Prostate gland (tissue), 2 donors: ENCODE data around the gene ITIH1.

ENCODE experiments used
- POLR2A ChIP-seq: fragments of 450-650 bp; IDR thresholded peaks from one replicate; pipeline ENCODE4 v1.6.1; 2016; ENCODE audit warnings: antibody characterized with exemption, mild to moderate bottlenecking
- TF ChIP-seq, protein P1 (sequence below), 4 experiments: fragments of 200-600 bp in 2 of 4; fragments of 450-650 bp in 2 of 4; sonication (generic) in 2 of 4; IDR thresholded peaks; 1 replicate in 3 of 4; 2 replicates in 1 of 4; pipeline ENCODE4 v1.5.1; 2016 to 2019; ENCODE audit warnings: antibody characterized with exemption in 4 of 4, mild to moderate bottlenecking in 2 of 4, moderate library complexity in 2 of 4

DNA sequence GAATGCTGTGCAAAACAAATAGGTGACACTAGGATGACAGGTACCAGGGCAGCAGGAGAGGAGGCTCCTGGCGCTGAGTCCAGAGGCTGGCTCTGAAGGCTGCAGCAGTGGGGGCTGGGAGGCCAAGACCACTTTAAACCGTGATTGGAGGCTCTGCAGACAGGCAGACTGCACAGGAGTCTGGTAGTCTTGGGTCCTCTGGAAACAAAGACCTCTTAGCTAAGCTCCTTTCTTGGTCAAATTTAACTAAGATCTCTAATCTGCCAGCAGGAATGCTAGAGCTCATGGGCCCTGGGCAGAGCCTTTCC is 61.8 kb downstream of the ITIH1 start:
- TF ChIP-seq, protein P1, sequence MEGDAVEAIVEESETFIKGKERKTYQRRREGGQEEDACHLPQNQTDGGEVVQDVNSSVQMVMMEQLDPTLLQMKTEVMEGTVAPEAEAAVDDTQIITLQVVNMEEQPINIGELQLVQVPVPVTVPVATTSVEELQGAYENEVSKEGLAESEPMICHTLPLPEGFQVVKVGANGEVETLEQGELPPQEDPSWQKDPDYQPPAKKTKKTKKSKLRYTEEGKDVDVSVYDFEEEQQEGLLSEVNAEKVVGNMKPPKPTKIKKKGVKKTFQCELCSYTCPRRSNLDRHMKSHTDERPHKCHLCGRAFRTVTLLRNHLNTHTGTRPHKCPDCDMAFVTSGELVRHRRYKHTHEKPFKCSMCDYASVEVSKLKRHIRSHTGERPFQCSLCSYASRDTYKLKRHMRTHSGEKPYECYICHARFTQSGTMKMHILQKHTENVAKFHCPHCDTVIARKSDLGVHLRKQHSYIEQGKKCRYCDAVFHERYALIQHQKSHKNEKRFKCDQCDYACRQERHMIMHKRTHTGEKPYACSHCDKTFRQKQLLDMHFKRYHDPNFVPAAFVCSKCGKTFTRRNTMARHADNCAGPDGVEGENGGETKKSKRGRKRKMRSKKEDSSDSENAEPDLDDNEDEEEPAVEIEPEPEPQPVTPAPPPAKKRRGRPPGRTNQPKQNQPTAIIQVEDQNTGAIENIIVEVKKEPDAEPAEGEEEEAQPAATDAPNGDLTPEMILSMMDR (IDR thresholded peaks at IDR 0.05): no peak
- TF ChIP-seq POLR2A: no peak
